Measurements from ENCODE around the gene ANKRD22.

Gene ANKRD22

GRCh38 chr10:88800152-88801125 is 51.2 kb downstream of the ANKRD22 start:
- DNase-seq (ENCODE audit: low read depth in 2 of 2) = no peak

- DNase-seq (ENCODE audit: low read depth in 2 of 2) = no peak
These were observed 56.9 kb downstream of the ANKRD22 start for GRCh38 chr10:88794731-88795130.

DNA sequence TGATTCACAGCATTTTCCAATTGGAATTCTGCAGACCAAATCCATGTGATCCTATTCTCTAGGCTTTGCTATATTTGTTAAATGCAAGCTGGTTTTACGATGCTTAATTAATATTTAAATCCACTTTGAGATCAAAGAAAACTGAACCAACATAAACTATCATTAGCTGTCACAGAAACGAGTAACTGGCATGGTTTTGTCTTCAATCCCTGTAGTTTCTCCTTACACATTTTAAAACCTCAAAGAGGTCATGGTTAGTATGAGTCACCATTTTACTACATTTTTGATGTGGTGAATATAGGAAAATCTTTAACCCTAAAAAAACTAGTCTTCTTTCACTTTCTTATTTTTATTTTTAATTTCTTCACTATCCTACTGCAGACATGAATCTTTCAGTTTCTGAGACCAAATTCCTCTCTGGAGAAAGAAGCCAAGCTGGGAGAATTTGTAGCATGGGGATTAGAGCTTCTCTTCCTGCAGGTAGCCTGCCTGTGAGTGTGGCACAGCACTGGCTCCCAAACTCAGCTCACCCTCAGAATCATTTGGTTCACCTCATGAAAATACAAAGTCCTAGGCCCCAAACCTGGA is 57.8 kb downstream of the ANKRD22 start:
- DNase-seq (ENCODE audit: low read depth in 2 of 2) = no peak

DNA sequence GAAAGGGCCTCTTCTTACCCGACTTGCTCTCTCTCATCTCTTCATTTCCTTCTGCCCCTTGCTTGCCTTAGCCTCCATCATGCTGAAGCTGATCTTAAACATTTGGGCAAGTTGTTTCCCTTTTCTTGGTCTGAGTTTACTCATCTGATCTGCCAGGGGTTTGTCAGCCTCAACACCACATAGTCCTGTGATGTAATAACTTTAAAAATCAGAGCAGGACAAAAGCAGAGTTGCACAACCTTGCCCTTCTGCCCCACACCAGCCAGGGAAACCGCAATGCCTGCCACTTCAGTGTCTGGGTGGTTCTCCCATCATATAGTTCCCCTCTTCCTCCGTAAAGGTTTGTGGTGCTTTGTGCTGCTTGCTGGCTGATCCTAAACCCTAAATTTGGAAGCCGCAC is 59.0 kb downstream of the ANKRD22 start:
- no peak for DNase-seq (ENCODE audit: low read depth in 2 of 2)

GRCh38 chr10:88791924-88792323 is 59.7 kb downstream of the ANKRD22 start:
- no peak for DNase-seq (ENCODE audit: low read depth in 2 of 2)

- no peak for DNase-seq (ENCODE audit: low read depth in 2 of 2)
These were observed 62.7 kb downstream of the ANKRD22 start for GRCh38 chr10:88788924-88789323.

- DNase-seq (ENCODE audit: low read depth in 2 of 2) = no peak
These were observed 64.2 kb downstream of the ANKRD22 start for GRCh38 chr10:88787463-88787862.

- no peak for DNase-seq (ENCODE audit: low read depth in 2 of 2)
These were observed 65.4 kb downstream of the ANKRD22 start for GRCh38 chr10:88786032-88786770.

DNA sequence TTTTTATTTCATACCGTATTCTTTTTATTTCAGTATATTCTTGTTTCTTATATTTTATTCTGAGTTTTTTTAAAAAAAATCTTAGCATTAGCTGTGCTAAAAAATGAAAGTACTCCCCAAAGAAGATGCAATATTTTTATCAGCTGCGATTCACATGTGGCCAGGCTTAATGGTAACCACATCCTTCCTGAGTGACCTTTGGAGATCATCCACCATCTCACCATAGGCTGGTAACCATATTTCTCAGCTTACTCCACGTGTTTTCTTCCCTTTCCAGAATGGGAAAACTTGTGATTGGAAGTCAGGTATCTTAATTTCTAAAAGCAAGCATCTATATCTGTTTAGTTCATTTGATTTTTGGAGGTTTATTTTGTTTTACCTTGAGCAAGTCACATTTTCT is 67.9 kb downstream of the ANKRD22 start:
- DNase-seq (ENCODE audit: low read depth in 2 of 2) = no peak

- DNase-seq (ENCODE audit: low read depth in 2 of 2) = no peak
These were observed 69.4 kb downstream of the ANKRD22 start for GRCh38 chr10:88782222-88782621.

DNA sequence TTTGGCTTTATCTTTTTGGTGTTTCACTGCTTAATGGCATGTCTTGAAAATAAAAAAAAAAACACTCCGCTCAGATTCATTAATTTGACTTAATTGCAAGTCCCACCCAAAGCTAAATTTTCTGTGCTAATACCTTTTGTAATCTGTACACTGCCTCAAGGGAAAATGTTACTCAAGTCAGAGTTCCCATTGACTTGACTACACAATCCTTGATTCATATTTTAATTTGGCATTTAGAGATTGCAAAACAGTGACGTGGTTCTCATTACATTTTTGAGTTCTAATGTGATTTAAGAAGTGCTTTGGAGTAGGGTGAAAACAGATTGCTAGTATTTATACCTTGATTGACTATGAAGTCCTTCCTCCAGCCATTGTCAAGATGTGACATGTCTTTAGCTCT is 70.4 kb downstream of the ANKRD22 start:
- DNase-seq (ENCODE audit: low read depth in 2 of 2) = no peak
